Lower lobe of right lung (tissue), 2 donors: Measurements from ENCODE around the gene PIK3C2A. TPM values are rescaled to one million over a fixed set of nuclear protein-coding genes. Genes with fewer than 3 reads are reported as not detected.

ENCODE experiments used
- ATAC-seq, 2 donors: fragments of 200-7000 bp; cut with Tn5 transposase; one replicate each; pipeline ENCODE4 v1.9.1; 2020 to 2022; ENCODE audit warnings: mild to moderate bottlenecking in 2 of 2, moderate library complexity in 2 of 2
- DNase-seq: peaks from one replicate; pipeline ENCODE4 v3.0.0-alpha.2; 2020
- H3K27ac ChIP-seq: fragments of 200-600 bp; one replicate; pipeline ENCODE4 v1.8.0; 2022
- H3K27me3 ChIP-seq: fragments of 200-600 bp; one replicate; pipeline ENCODE4 v1.8.0; 2022; ENCODE audit warnings: low read depth
- H3K36me3 ChIP-seq: fragments of 200-600 bp; one replicate; pipeline ENCODE4 v1.8.0; 2022; ENCODE audit warnings: mild to moderate bottlenecking
- H3K4me1 ChIP-seq: fragments of 200-600 bp; one replicate; pipeline ENCODE4 v1.8.0; 2022
- H3K4me3 ChIP-seq: fragments of 200-600 bp; one replicate; pipeline ENCODE4 v1.8.0; 2022; ENCODE audit warnings: mild to moderate bottlenecking
- H3K9me3 ChIP-seq: fragments of 200-600 bp; one replicate; pipeline ENCODE4 v1.8.0; 2022
- intact Hi-C: fragments of 100-400 bp; cut with DNase I; formaldehyde crosslinking; loops from one replicate; pipeline ENCODE4 v1.11.0; 2022
- total RNA-seq: library from RNA; stranded (reverse); fragmentation: NEBNext Ultra II Directional; extraction: Animal tissue kit (Norgen Biotek cat#: 25700); gene quantifications from one replicate; pipeline ENCODE4 v1.2.1, GENCODE V29; 2021
- TF ChIP-seq, protein P1 (sequence below): fragments of 200-600 bp; IDR thresholded peaks from one replicate; pipeline ENCODE4 v1.8.0; 2022; ENCODE audit warnings: antibody characterized with exemption, mild to moderate bottlenecking
- donor health status: DM: no; HTN: yes; CAD: no; lungs with severe emphysema.

Gene PIK3C2A
- total RNA-seq, 1 donor from 2014 or later = 71.6 TPM

DNA sequence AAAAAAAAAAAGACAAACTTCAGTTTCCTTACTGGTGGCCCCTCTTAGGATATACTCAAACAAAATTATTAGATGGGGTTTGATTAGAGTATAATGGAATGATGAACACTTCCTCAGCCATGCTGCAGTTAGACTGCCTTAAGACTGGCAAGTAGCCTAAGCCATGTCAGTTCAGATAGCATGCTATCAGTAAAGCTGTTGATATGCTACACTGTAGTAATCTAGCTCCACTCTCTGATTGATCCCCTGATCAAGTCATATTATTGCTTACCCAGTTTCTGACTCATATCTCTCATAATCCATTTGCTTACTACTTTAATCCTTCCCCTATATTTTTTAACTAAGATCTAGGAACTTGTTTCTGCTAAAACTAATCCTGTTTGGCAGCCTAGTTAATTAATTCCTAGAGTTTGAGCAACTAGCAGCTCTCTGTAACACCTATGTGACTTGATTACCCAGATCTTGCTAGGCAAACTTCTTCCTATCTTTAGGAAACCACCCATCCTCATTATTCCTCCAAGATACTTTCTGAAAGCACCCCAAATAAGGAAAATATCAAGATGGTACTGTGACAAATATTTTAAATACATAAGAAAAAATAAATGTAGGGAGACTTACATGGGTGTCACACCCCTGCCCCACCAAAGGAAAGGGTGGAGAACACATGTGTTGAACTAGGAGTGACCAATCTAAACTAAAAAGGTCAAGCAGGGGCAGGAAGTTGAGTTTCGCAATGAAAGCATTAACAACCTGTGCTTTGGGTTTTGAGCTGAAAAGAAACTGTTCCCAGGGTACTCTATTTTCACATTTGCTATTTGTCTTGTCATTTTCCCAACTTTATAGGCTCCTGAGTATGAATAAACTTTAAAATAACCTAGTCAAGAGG lies 43.2 kb downstream of the PIK3C2A start:
- peaks cover 75% of the 10 kb centered on the region for H3K4me1 ChIP-seq
- TF ChIP-seq, protein P1, sequence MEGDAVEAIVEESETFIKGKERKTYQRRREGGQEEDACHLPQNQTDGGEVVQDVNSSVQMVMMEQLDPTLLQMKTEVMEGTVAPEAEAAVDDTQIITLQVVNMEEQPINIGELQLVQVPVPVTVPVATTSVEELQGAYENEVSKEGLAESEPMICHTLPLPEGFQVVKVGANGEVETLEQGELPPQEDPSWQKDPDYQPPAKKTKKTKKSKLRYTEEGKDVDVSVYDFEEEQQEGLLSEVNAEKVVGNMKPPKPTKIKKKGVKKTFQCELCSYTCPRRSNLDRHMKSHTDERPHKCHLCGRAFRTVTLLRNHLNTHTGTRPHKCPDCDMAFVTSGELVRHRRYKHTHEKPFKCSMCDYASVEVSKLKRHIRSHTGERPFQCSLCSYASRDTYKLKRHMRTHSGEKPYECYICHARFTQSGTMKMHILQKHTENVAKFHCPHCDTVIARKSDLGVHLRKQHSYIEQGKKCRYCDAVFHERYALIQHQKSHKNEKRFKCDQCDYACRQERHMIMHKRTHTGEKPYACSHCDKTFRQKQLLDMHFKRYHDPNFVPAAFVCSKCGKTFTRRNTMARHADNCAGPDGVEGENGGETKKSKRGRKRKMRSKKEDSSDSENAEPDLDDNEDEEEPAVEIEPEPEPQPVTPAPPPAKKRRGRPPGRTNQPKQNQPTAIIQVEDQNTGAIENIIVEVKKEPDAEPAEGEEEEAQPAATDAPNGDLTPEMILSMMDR = no peak
- no peaks in the 10 kb centered on the region for H3K27me3 ChIP-seq
- H3K36me3 ChIP-seq = peaks cover 24% of the 10 kb centered on the region
- H3K27ac ChIP-seq = peak overlapping the region; percentile 58
- H3K9me3 ChIP-seq = no peaks in the 10 kb centered on the region
- intact Hi-C loops = no loop called here
- DNase-seq = no peak
- ATAC-seq = peak; percentile 37 to 69
- H3K4me3 ChIP-seq = no peak overlapping the region

DNA sequence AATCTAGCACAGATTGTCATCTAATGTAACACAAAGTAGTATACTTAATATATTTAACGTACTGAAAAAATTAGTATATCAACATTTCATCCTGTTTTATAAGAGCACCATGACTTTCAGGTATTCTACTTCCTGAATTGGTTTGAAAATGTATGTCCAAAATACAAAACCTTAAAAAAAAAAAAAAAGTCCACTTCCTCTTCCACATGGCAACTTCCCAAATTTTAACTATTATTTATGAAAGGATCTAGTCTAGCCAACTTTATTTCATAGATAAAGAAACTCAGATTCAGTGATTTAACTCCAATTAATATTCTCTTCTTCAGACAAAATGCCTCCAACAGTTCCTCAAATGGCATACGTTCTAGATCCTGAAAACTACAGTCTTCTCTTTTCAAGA lies 44.0 kb downstream of the PIK3C2A start:
- intact Hi-C loops = no loop called here
- no peak overlapping the region for H3K27ac ChIP-seq

DNA sequence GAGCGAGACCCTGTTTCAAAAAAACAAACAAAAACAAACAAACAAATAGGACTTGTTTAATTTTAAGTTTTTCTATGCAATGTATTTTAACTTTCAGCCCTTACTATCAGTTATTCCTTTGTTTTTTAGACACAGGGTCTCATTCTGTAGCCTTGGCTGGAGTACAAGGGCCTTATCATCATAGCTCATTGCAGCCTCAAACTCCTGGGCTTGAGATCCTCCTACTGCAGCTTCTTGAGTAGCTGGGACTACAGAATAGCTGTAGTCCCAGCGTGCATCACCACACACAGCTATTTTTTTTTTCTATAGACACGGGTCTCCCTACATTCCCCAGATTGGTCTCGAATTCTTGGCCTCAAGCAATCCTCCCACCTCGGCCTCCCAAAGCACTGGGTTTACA lies 44.5 kb downstream of the PIK3C2A start:
- no peak for ATAC-seq
- intact Hi-C loops = no loop called here

More for the DNA sequence above, 44.0 kb downstream of the PIK3C2A start:
- DNase-seq (no peak), ATAC-seq (no peak)
- Histone ChIP-seq H3K4me3 (no peak overlapping the region), H3K27me3 (no peaks in the 10 kb centered on the region), H3K36me3 (peaks cover 18% of the 10 kb centered on the region), H3K4me1 (peaks cover 71% of the 10 kb centered on the region), H3K9me3 (no peaks in the 10 kb centered on the region)
- TF ChIP-seq, protein P1 = no peak

DNA sequence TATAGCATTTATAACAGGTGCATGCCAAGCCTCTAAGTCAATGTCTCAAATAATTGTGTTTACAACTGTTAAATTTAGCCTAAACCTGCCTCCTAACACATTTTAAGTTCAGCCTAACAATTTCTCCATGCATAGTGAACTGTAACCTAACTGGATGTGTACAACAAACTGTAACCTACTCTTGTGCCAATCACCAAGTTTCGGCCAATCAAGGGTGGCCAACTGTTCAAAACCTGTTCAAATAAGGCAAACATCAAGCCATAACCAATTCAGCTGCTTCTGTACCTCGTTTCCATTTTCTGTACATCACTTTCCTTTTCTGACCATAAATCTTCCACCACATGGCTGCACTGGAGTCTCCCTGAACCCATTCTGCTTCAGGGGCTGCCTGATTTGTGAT lies 45.4 kb downstream of the PIK3C2A start:
- Histone ChIP-seq H3K27ac (peak overlapping the region; percentile 7), H3K4me1 (peaks cover 71% of the 10 kb centered on the region), H3K27me3 (no peaks in the 10 kb centered on the region), H3K36me3 (peaks cover 5% of the 10 kb centered on the region), H3K4me3 (no peak overlapping the region), H3K9me3 (no peaks in the 10 kb centered on the region)
- TF ChIP-seq, protein P1 = no peak
- ATAC-seq = no peak
- DNase-seq = no peak
- intact Hi-C loops = no loop called here

More for the DNA sequence above, 44.5 kb downstream of the PIK3C2A start:
- TF ChIP-seq, protein P1 = no peak
- DNase-seq = no peak
- Histone ChIP-seq H3K4me1 (peaks cover 71% of the 10 kb centered on the region), H3K27ac (no peak overlapping the region), H3K36me3 (peaks cover 14% of the 10 kb centered on the region), H3K27me3 (no peaks in the 10 kb centered on the region), H3K4me3 (no peak overlapping the region), H3K9me3 (no peaks in the 10 kb centered on the region)

DNA sequence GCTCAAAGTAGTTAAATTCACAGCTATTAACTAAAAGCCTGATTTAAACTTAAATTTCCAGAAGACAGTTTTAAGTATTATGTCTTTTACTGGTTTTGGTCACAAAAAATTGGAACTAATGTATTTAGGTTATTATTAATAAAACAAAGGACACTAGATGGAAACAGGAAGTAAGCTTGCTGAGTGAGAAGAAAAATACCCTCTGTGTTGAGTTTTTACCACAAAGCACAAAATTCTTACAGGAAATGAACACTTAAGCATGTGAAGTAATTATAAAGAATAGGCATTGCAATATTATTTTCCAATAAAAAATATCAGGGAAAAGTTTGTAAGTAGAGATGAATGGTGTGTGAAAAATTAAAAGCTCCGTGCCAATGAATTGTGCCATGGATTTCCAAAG lies 46.3 kb downstream of the PIK3C2A start:
- H3K27ac ChIP-seq = no peak overlapping the region
- DNase-seq = no peak
- no peak for ATAC-seq
- intact Hi-C loops = no loop called here
- TF ChIP-seq, protein P1 = no peak
- no peaks in the 10 kb centered on the region for H3K9me3 ChIP-seq
- H3K27me3 ChIP-seq = no peaks in the 10 kb centered on the region
- no peaks in the 10 kb centered on the region for H3K36me3 ChIP-seq
- H3K4me3 ChIP-seq = no peak overlapping the region
- H3K4me1 ChIP-seq = peaks cover 75% of the 10 kb centered on the region
